Measurements from ENCODE around the gene ACAA2. TPM values are rescaled to one million over a fixed set of nuclear protein-coding genes. Genes with fewer than 3 reads are reported as not detected.

The ACAA2 gene
- total and polyA plus RNA-seq, 2 of the 8 experiments (the other 6 are each of a cell fraction or from before 2014, with no cell fraction given): 63.4 to 151 TPM

- WGBS, 2 experiments (ENCODE audit: extremely low coverage in 1 of 2, insufficient coverage in 1 of 2, insufficient read length in 1 of 2, insufficient replicate concordance in 2 of 2, low coverage in 1 of 2, low lambda C conversion rate in 2 of 2, missing lambda C conversion rate in 1 of 2): 97% methylated on average over 10 of the region's 10 CpGs; no CpG with 5 or more reads in 1 of the 2 experiments
- no peak overlapping the region for H3K4me2 ChIP-seq (ENCODE audit: insufficient read depth in 1 of 2, low read depth in 2 of 2, low read length in 2 of 2)
- H2AFZ ChIP-seq (ENCODE audit: low read length): no peak overlapping the region
- no peak overlapping the region for H3K23ac ChIP-seq (ENCODE audit: insufficient read length)
- peaks cover 0 to 14% (median 6%) of the 10 kb centered on the region in 4 experiments; a peak in 5 of 7 replicates for H3K4me1 ChIP-seq (replicated peaks in 1 of 4; ENCODE audit: control insufficient read depth in 3 of 4, insufficient read depth in 4 of 4, low read length in 3 of 4)
- no peaks in the 10 kb centered on the region for H4K20me1 ChIP-seq (replicated peaks in 1 of 2; ENCODE audit: control insufficient read depth in 1 of 2, insufficient read depth in 2 of 2, low read length in 2 of 2)
- no peak overlapping the region for H3K56ac ChIP-seq (replicated peaks; ENCODE audit: insufficient read length, low read depth, low read length)
- H2BK5ac ChIP-seq (ENCODE audit: low read depth, low read length): no peak overlapping the region
- no peak overlapping the region for H4K91ac ChIP-seq (replicated peaks; ENCODE audit: insufficient read length, low read length)
- TF ChIP-seq POLR2A (IDR thresholded peaks at IDR 0.05; ENCODE audit: control extremely low read depth in 1 of 2, low read depth in 2 of 2, low read length in 2 of 2): no peak
- TF ChIP-seq ASH2L (IDR thresholded peaks at IDR 0.05; ENCODE audit: low read length): no peak
- TF ChIP-seq RFX5 (IDR thresholded peaks at IDR 0.05; ENCODE audit: borderline replicate concordance, low read depth, low read length): no peak
- TF ChIP-seq KDM5A (IDR thresholded peaks at IDR 0.05; ENCODE audit: low read length): no peak
- TF ChIP-seq MAX (IDR thresholded peaks at IDR 0.05): no peak
- TF ChIP-seq TEAD4 (IDR thresholded peaks at IDR 0.05; ENCODE audit: low read depth, low read length): no peak
- TF ChIP-seq TAF7 (optimal IDR thresholded peaks at IDR 0.05; ENCODE audit: borderline replicate concordance, low read depth, low read length): no peak
- no peak for TF ChIP-seq CEBPB (IDR thresholded peaks at IDR 0.05; ENCODE audit: low read depth, low read length)
- TF ChIP-seq CTBP2 (IDR thresholded peaks at IDR 0.05; ENCODE audit: borderline replicate concordance, insufficient read depth, insufficient read length, low read length): no peak
- no peak overlapping the region for H2BK12ac ChIP-seq (ENCODE audit: low read depth, low read length)
- H3K18ac ChIP-seq (ENCODE audit: extremely low read depth, low read length): no peak overlapping the region
- no peaks in the 10 kb centered on the region for H3K79me1 ChIP-seq (ENCODE audit: low read depth, low read length)
- H4K8ac ChIP-seq (ENCODE audit: extremely low read depth, insufficient read depth, low read length): no peak overlapping the region
- no peaks in the 10 kb centered on the region; the same call in 1 of the 2 replicates for H3K23me2 ChIP-seq (ENCODE audit: low read depth, low read length)
- H3K4ac ChIP-seq (replicated peaks; ENCODE audit: insufficient read length, low read depth, low read length): no peak overlapping the region
- no peaks in the 10 kb centered on the region for H3K27me3 ChIP-seq (replicated peaks in 1 of 4; ENCODE audit: control insufficient read depth in 3 of 4, extremely low read depth in 1 of 4, insufficient read depth in 3 of 4, low read length in 3 of 4)
- no peaks in the 10 kb centered on the region for H3K79me2 ChIP-seq (ENCODE audit: control insufficient read depth in 1 of 2, insufficient read depth in 2 of 2, low read length in 2 of 2)
- no peaks in the 10 kb centered on the region; a peak in 1 of 8 replicates for H3K36me3 ChIP-seq (ENCODE audit: control insufficient read depth in 2 of 4, insufficient read depth in 4 of 4, low read length in 3 of 4)
- no peak overlapping the region for H2BK20ac ChIP-seq (ENCODE audit: low read length)
- DNase-seq (ENCODE audit: low read depth in 1 of 2, low spot score in 2 of 2) (no peak), FAIRE-seq (no peak)
- H3K9ac ChIP-seq (replicated peaks in 1 of 4; ENCODE audit: extremely low read depth in 1 of 4, low read depth in 3 of 4, low read length in 3 of 4): no peak overlapping the region; a peak in 1 of 7 replicates
- no peak overlapping the region for H3K14ac ChIP-seq (ENCODE audit: insufficient read length)
- CTCF ChIA-PET (ENCODE audit: partially characterized antibody): interaction anchor here (0.6 to 14.2 kb wide), 2 partner anchors 16 to 50 kb away, joined by 3 to 157 read pairs; no protein-coding TSS in a partner anchor
- no peak overlapping the region for H2BK120ac ChIP-seq (replicated peaks; ENCODE audit: low read depth, low read length)
- no peak overlapping the region for H3K27ac ChIP-seq (ENCODE audit: low read depth, low read length)
- POLR2A ChIA-PET (ENCODE audit: partially characterized antibody): interaction anchor here (1.6 kb wide), 1 partner anchor 29 kb away, joined by 3 read pairs; the partner anchor contains the start of gene ACAA2
- H3K9me3 ChIP-seq (ENCODE audit: insufficient read depth in 2 of 2, low read depth in 1 of 2, low read length in 1 of 2): no peaks in the 10 kb centered on the region
- H2BK15ac ChIP-seq (ENCODE audit: low read length): no peak overlapping the region
- no peak overlapping the region for H2AK5ac ChIP-seq (ENCODE audit: low read depth, low read length)
- no peak overlapping the region for H4K5ac ChIP-seq (ENCODE audit: insufficient read length, low read depth, low read length)
- no peak overlapping the region for H3K4me3 ChIP-seq (ENCODE audit: extremely low read depth in 1 of 4, insufficient read depth in 2 of 4, low read depth in 3 of 4, low read length in 4 of 4)
Observed at GRCh38 chr18:49843131-49843530, 29.8 kb upstream of the ACAA2 start.
